GM18861 (cell line): ENCODE measurements around the gene GOLGA8R.
"Not testable (repeated sequence)": the region's sequence is repeated elsewhere in the genome, so short reads cannot be mapped to it uniquely, and the experiment has no call there.

ENCODE experiments used
- ATAC-seq: cut with Tn5 transposase; IDR thresholded peaks from one replicate; pipeline ENCODE4 v1.9.1; 2021; ENCODE audit not compliant: unreplicated experiment

Gene GOLGA8R

GRCh38 chr15:30414160-30414559 is at the start of gene GOLGA8R:
TSS of gene GOLGA8R (minus strand) at chr15:30414260. CDS start at chr15:30414162, 98 bp downstream.
- ATAC-seq: not testable (repeated sequence)

DNA sequence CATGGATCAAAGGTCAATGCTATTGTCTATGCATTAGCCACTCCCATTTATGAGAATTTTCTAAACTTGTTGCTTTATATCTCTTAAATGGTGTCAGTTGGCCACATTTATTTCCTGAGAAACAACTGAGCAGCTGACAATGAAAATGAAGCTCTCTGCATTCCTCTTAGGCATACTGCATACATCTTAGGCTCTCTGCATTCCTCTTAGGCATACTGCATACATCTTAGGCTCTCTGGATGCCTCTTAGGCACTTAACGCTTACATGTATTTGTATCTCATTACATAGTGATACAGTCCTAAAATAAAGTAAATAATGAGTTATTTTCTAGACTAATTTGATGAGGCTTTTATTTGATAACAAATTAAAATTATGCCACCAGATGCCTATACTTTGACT is 49.8 kb upstream of the GOLGA8R start:
- ATAC-seq: not testable (repeated sequence)

DNA sequence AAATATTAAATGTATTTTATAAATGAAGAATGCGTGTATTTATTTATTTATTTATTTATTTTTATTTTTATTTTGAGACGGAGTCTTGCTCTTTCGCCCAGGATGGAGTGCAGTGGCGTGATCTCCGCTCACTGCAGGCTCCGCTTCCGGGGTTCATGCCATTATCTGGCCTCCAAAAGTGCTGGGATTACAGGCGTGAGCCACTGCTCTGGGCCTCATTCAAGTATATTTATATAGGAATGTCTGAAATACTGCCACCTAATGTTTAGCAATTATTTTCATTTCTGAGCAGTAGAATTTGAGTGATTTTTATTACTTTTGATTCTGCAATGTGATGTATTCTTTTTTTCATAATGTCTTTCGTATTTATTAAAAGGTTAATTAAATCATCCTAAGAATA is 48.1 kb upstream of the GOLGA8R start:
- not testable (repeated sequence) for ATAC-seq

GRCh38 chr15:30452702-30453101 is 38.6 kb upstream of the GOLGA8R start:
- not testable (repeated sequence) for ATAC-seq

DNA sequence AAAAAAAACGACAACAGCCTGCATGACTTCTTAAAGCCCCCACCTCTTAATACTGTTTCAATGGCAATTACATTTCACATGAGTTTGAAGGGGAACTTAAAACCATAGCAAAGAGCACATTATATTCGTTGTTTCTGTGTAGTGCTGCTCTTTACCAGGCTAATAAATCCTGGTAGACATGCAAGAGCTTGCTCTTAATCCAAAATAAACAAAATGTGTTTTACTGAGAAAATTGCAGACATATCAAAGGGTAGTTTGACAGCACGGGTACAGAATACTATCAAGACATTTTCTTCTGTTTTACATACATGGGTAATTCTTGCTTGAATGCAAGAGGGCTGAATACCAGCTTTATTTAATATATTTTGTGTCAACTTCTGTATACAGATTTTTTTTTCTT is 24.3 kb upstream of the GOLGA8R start:
- not testable (repeated sequence) for ATAC-seq

DNA sequence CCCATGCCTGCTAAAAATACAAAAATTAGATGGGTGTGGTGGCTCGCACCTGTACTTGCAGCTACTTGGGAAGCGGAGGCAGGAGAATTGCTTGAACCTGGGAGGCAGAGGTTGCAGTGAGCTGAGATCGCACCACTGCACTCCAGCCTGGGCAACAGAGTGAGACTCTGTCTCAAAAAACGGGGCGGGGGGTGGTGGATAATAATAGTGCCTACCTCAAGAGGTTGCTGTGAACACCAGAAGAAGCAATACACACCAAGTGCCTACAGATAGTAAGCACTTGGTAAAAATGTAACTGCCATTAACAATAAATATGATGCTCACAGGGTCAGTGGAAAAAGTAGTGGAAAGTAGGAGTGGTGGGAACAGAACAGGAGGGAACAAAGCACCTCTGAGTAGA is 21.8 kb upstream of the GOLGA8R start:
- ATAC-seq: not testable (repeated sequence)

GRCh38 chr15:30420723-30421122 is 6.7 kb upstream of the GOLGA8R start:
- not testable (repeated sequence) for ATAC-seq

DNA sequence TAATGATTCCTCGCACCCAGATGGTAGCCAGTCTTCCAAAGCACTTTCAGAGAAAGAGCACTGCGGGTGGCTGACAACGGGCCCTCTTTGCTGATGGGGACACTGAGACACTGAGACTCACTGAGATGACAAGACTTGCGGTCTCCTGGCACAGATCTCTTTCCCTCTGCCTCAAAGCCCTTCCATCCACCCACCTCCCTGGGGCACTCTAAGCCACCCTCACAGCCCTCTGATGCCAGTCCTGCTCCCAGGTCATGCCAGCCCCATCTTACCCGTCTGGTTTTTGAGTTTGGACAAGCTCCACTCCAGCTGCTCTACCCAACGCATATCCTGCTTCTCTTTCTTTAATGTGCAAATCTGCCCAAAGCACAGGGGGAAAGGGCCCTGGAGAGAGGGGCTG is 6.4 kb downstream of the GOLGA8R start:
- ATAC-seq: not testable (repeated sequence)

GRCh38 chr15:30398988-30399387 is 15.1 kb downstream of the GOLGA8R start:
- ATAC-seq: not testable (repeated sequence)

- not testable (repeated sequence) for ATAC-seq
These were observed 20.4 kb downstream of the GOLGA8R start for GRCh38 chr15:30393664-30393991.

DNA sequence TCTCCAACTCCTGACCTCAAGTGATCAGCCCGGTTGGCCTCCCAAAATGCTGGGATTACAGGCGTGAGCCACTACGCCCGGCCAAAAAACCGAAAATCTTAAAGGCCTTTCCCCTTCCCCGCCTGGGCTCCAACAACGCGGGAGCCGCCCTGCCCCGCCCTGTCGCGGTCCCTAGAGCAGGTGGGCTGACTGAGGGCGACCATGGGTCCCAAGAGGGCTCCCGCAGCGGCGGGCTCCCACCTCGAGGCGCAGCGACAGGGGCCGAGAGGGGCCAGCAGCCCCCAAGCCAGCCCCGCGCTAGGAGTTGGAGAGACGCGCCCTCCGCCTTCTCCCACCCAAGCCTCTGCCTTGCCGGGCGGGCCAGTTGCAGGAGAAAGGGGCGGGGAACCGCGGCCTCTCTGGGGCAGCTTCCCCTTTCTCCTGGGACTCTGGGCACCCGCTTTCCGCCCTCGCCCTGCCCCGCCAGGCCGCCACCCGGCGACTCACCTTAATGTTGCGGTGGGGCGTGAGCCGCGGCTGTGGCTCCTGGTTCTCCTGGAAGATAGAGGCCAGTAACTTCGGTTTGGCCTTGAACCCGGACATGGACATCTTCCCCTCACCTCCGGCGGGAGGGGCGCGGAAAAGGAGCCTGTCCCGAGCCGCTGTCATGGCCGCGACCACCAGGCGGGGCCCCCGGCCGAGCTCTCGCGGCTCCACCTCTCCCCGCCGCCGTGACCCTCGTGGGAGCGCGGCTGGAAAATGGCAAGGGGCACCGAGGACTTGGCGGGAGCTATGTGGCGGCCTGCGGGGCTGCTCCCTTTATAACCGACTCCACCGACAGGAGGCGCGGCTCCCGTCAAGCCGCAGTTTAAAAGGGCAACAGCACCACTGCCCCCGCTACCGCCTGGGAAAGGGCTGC is 21.0 kb downstream of the GOLGA8R start, which contains the start of gene CHRFAM7A:
Gene CHRFAM7A, minus strand, starts transcription at position 775 of the 898 bp plus-strand sequence. CDS start 10,189 bp downstream, outside the sequence.
- ATAC-seq: not testable (repeated sequence)

DNA sequence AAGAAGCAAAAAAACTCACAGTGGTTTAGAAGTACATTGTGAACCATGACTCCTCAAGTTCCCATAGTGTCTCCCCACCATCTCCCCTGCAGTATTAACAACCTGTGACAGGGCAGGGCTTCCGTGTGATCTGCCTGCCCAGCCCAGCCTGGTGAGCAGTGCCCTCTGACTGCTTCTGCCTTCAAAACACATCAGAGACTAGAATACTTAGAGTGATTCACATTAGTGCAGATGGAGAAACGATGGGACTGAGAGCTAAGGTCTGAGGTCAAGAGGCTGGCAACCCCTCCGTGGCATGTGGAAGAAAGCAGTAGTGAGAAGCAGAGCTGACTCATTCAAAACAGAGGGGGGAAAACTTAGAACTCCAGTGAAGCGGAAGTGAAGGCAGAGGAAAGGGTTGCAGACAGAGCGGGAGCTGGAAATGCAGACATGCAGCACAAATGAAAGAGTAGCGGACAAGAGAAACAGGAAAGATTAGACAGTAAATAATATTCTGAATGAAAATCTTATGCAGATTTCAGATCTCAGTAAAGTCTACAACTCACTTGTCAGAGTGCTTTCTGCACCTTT is 27.7 kb downstream of the GOLGA8R start:
- not testable (repeated sequence) for ATAC-seq

GRCh38 chr15:30377082-30377413 is 37.0 kb downstream of the GOLGA8R start:
- not testable (repeated sequence) for ATAC-seq

DNA sequence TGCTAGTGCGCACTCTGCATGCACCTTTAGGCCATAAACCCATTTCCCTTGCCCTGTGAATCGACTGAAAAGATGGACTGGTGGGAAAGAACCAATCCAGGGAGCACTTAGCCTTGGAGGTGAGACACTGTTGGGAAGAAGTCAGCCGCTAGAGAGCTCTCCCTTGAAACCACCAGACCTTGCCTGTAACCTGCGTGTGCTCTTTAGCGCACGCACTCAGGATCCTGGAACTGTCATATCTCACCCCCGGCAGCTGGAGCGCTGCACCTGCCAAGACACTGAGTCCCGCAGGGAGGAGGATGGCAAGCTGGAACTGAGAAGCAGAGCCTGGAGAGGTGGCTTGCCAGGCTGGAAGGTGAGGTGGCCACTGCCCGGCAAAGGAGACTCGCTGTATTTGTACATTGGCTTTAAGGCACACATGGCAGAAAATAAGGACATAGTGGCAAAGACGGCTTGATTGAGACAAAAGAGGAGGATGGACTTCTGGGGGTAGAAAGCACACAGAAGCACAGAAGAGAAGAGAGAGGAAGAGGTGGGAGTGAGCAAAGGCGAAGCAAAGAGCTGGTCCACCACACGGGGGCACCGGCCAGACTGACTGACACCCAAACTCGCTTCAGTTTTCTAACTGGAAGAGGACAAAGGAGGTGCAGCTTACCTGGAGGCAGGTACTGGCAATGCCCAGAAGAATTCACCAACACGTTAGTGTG is 37.5 kb downstream of the GOLGA8R start:
- ATAC-seq: not testable (repeated sequence)

- not testable (repeated sequence) for ATAC-seq
These were observed 38.2 kb downstream of the GOLGA8R start for GRCh38 chr15:30375872-30376271.

DNA sequence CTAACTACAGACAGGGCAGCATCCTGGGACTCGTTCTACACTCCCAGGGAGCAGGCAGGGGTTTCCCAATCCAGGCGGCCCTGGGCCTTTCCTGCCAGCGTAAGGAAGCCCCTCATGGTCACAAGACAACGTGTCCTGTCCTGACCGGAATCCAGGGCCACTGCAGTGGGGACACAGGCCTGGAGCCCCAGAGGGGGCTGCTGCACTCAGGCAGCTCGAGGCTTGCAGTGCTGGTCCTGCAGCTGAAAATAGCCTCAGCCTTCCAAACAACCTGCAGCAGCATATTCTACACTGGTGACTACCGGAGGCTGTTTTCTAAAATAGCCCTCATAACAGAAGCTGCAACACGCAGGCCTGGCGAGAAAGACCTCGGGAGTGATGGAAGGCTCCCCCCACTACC is 39.2 kb downstream of the GOLGA8R start:
- not testable (repeated sequence) for ATAC-seq

- not testable (repeated sequence) for ATAC-seq
These were observed 45.8 kb downstream of the GOLGA8R start for GRCh38 chr15:30368271-30368670.

GRCh38 chr15:30367246-30367645 is 46.8 kb downstream of the GOLGA8R start:
- ATAC-seq: not testable (repeated sequence)

DNA sequence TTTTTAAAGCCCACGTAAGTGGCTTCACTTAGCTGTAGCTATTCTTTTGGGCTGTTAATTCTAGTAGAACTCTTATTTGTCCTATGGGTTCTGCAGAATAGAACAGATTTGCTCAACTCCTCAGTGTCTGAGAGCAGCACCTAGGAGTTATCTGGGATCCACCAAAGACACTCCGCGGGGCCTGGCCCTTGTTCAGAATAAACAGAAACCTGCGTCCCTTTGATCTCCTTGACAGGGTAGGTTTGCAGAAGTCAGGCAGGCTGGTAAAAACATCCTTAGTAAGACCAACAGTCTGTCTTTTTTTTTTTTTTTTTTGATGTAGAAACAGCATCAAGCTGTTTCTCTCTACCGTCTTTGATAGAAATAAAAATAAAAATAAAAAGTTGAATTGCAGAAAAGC is 52.7 kb downstream of the GOLGA8R start:
- not testable (repeated sequence) for ATAC-seq

GRCh38 chr15:30360990-30361389 is 53.1 kb downstream of the GOLGA8R start:
- not testable (repeated sequence) for ATAC-seq

- not testable (repeated sequence) for ATAC-seq
These were observed 59.0 kb downstream of the GOLGA8R start for GRCh38 chr15:30355043-30355442.
